ENCODE measurements around the gene DAO. TPM values are rescaled to one million over a fixed set of nuclear protein-coding genes. Genes with fewer than 3 reads are reported as not detected.
"Not testable (repeated sequence)": the region's sequence is repeated elsewhere in the genome, so short reads cannot be mapped to it uniquely, and the experiment has no call there.

The DAO gene
- total RNA-seq, 1 donor = not detected

- DNase-seq (ENCODE audit: low read depth) = no peak
- TF ChIP-seq CTCF (IDR thresholded peaks at IDR 0.05; ENCODE audit: insufficient read depth, low read depth, low read length) = no peak
Measured at GRCh38 chr12:108859923-108860291, 20.0 kb upstream of the DAO start.

GRCh38 chr12:108860443-108860842 is 19.4 kb upstream of the DAO start:
- no peak overlapping the region for H3K4me3 ChIP-seq (ENCODE audit: low read depth, low read length)
- DNase-seq (ENCODE audit: low read depth) = no peak
- no peak for TF ChIP-seq CTCF (IDR thresholded peaks at IDR 0.05; ENCODE audit: insufficient read depth, low read depth, low read length)

More at GRCh38 chr12:108859923-108860291, 20.0 kb upstream of the DAO start:
- no peak overlapping the region for H3K4me3 ChIP-seq (ENCODE audit: low read depth, low read length)

GRCh38 chr12:108861878-108862587 is 17.9 kb upstream of the DAO start:
- no peak overlapping the region for H3K4me3 ChIP-seq (ENCODE audit: low read depth, low read length)
- TF ChIP-seq CTCF (IDR thresholded peaks at IDR 0.05; ENCODE audit: insufficient read depth, low read depth, low read length) = no peak
- DNase-seq (ENCODE audit: low read depth) = no peak

- no peak for TF ChIP-seq CTCF (IDR thresholded peaks at IDR 0.05; ENCODE audit: insufficient read depth, low read depth, low read length)
- H3K4me3 ChIP-seq (ENCODE audit: low read depth, low read length) = no peak overlapping the region
- no peak for DNase-seq (ENCODE audit: low read depth)
Measured at GRCh38 chr12:108862588-108862959, 17.3 kb upstream of the DAO start.

GRCh38 chr12:108865169-108865568 is 14.7 kb upstream of the DAO start:
- DNase-seq (ENCODE audit: low read depth) = no peak
- TF ChIP-seq CTCF (IDR thresholded peaks at IDR 0.05; ENCODE audit: insufficient read depth, low read depth, low read length) = no peak
- no peak overlapping the region for H3K4me3 ChIP-seq (ENCODE audit: low read depth, low read length)

- H3K4me3 ChIP-seq (ENCODE audit: low read depth, low read length); DNase-seq (ENCODE audit: low read depth): not testable (repeated sequence)
Measured at GRCh38 chr12:108866083-108866482, 13.8 kb upstream of the DAO start.

GRCh38 chr12:108868781-108869180 is 11.1 kb upstream of the DAO start:
- H3K4me3 ChIP-seq (ENCODE audit: low read depth, low read length) = no peak overlapping the region
- DNase-seq (ENCODE audit: low read depth) = no peak
- no peak for TF ChIP-seq CTCF (IDR thresholded peaks at IDR 0.05; ENCODE audit: insufficient read depth, low read depth, low read length)

Measured in fibroblast of villous mesenchyme (primary cell).